ENCODE results near the gene CHI3L1. TPM values are rescaled to one million over a fixed set of nuclear protein-coding genes. Genes with fewer than 3 reads are reported as not detected.

Gene CHI3L1
- polyA plus RNA-seq, 1 of the 3 experiments (the other 2 are of a cell fraction): not detected

DNA sequence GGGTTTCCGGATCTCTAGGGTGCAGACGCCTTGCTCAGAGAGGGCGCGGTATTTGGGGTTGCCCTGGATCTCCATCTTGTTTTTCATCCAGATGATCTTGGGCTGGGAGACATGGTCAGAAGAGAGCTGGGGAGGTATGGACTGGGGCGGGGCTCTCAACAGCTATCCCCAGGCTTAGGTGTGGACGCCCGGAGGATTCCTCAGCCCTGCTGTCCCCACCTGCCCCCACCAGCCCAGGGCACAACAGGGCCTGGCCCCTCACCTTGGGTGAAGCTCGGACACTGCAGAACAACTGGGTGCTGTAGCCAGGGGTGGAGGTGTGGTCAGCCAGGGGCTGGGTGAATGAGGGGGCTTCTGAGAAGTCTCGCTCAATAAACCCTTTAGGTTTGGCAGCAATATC is 17.5 kb downstream of the CHI3L1 start:
- Histone ChIP-seq H3K79me2 (ENCODE audit: insufficient read depth) (no peaks in the 10 kb centered on the region), H3K4me3 (ENCODE audit: low read depth in 2 of 2, low read length in 1 of 2) (no peak overlapping the region), H3K9me3 (no peaks in the 10 kb centered on the region), H2AFZ (ENCODE audit: low read depth) (no peak overlapping the region), H3K4me2 (no peak overlapping the region), H3K36me3 (replicated peaks in 1 of 2; ENCODE audit: control insufficient read depth in 1 of 2, insufficient read depth in 2 of 2, low read length in 1 of 2) (no peaks in the 10 kb centered on the region), H3K27me3 (ENCODE audit: insufficient read depth) (no peaks in the 10 kb centered on the region), H3K4me1 (ENCODE audit: control insufficient read depth in 1 of 2, insufficient read depth in 2 of 2, low read depth in 1 of 2, low read length in 1 of 2) (peaks cover 0 to 4% of the 10 kb centered on the region in 2 experiments; a peak in 1 of 4 replicates), H3K9ac (no peak overlapping the region), H3K27ac (ENCODE audit: low read depth in 2 of 2, low read length in 1 of 2) (no peak overlapping the region), H4K20me1 (ENCODE audit: insufficient read depth) (no peaks in the 10 kb centered on the region), H3K9me2 (no peaks in the 10 kb centered on the region), H3F3A (replicated peaks; ENCODE audit: insufficient read depth) (no peaks in the 10 kb centered on the region)
- POLR2A ChIA-PET: no interaction called here
- CTCF ChIA-PET: interaction anchor here (1.2 to 2.6 kb wide), 6 partner anchors 10 to 130 kb away, joined by 3 to 12 read pairs (median 4); no protein-coding TSS in a partner anchor
- TF ChIP-seq FOXM1 (IDR thresholded peaks at IDR 0.05; ENCODE audit: low read depth) (no peak), MXI1 (IDR thresholded peaks at IDR 0.05; ENCODE audit: low read depth, low read length) (no peak), GATA2 (CRISPR knock-in tag; IDR thresholded peaks at IDR 0.05) (no peak), POLR2AphosphoS5 (IDR thresholded peaks at IDR 0.05; ENCODE audit: low read depth, low read length) (no peak), SIN3A (IDR thresholded peaks at IDR 0.05; ENCODE audit: borderline replicate concordance, low read depth, low read length) (no peak), SMC3 (IDR thresholded peaks at IDR 0.05; ENCODE audit: low read depth, low read length) (no peak)
- TF ChIP-seq, protein P1, sequence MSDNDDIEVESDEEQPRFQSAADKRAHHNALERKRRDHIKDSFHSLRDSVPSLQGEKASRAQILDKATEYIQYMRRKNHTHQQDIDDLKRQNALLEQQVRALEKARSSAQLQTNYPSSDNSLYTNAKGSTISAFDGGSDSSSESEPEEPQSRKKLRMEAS (IDR thresholded peaks at IDR 0.05; ENCODE audit: low read depth): no peak
- TF ChIP-seq, protein P2, sequence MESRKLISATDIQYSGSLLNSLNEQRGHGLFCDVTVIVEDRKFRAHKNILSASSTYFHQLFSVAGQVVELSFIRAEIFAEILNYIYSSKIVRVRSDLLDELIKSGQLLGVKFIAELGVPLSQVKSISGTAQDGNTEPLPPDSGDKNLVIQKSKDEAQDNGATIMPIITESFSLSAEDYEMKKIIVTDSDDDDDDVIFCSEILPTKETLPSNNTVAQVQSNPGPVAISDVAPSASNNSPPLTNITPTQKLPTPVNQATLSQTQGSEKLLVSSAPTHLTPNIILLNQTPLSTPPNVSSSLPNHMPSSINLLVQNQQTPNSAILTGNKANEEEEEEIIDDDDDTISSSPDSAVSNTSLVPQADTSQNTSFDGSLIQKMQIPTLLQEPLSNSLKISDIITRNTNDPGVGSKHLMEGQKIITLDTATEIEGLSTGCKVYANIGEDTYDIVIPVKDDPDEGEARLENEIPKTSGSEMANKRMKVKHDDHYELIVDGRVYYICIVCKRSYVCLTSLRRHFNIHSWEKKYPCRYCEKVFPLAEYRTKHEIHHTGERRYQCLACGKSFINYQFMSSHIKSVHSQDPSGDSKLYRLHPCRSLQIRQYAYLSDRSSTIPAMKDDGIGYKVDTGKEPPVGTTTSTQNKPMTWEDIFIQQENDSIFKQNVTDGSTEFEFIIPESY (IDR thresholded peaks at IDR 0.05; ENCODE audit: borderline replicate concordance, low read depth): no peak
- TF ChIP-seq, protein P3, sequence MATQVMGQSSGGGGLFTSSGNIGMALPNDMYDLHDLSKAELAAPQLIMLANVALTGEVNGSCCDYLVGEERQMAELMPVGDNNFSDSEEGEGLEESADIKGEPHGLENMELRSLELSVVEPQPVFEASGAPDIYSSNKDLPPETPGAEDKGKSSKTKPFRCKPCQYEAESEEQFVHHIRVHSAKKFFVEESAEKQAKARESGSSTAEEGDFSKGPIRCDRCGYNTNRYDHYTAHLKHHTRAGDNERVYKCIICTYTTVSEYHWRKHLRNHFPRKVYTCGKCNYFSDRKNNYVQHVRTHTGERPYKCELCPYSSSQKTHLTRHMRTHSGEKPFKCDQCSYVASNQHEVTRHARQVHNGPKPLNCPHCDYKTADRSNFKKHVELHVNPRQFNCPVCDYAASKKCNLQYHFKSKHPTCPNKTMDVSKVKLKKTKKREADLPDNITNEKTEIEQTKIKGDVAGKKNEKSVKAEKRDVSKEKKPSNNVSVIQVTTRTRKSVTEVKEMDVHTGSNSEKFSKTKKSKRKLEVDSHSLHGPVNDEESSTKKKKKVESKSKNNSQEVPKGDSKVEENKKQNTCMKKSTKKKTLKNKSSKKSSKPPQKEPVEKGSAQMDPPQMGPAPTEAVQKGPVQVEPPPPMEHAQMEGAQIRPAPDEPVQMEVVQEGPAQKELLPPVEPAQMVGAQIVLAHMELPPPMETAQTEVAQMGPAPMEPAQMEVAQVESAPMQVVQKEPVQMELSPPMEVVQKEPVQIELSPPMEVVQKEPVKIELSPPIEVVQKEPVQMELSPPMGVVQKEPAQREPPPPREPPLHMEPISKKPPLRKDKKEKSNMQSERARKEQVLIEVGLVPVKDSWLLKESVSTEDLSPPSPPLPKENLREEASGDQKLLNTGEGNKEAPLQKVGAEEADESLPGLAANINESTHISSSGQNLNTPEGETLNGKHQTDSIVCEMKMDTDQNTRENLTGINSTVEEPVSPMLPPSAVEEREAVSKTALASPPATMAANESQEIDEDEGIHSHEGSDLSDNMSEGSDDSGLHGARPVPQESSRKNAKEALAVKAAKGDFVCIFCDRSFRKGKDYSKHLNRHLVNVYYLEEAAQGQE (IDR thresholded peaks at IDR 0.05; ENCODE audit: low read depth, low read length): no peak
- DNase-seq: no peak
- WGBS (ENCODE audit: low lambda C conversion rate): 92% methylated on average over 5 of the region's 9 CpGs

DNA sequence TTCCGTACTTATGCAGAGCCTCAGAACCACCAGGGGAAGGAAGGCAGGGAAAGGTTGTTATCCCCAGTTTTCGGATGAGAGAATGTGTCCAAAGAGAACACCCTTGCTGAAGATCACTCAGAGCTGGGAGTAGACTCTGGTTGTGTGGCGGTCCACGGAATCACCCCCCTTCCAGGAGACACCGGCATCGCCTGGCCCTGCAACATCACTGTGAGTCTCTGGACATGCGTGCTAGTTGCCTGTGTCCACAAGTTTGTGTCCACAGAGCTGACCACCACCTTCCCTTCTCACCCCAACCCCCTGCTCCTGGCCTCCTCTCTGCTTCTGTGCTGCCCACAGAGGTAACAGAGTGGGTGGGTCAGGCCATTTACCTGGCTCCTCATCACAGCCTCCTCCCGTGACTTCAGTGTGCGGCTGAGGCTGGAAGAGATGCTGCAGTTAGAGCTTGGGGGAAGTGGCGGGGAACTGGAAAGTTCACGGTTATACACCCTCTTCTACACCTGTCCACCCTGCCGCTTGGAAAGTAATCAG is 18.2 kb downstream of the CHI3L1 start:
- no peaks in the 10 kb centered on the region for H4K20me1 ChIP-seq (ENCODE audit: insufficient read depth)
- H3K36me3 ChIP-seq (replicated peaks in 1 of 2; ENCODE audit: control insufficient read depth in 1 of 2, insufficient read depth in 2 of 2, low read length in 1 of 2): no peaks in the 10 kb centered on the region
- no peak for DNase-seq
- no peak overlapping the region for H3K4me3 ChIP-seq (ENCODE audit: low read depth in 2 of 2, low read length in 1 of 2)
- no peaks in the 10 kb centered on the region for H3K9me3 ChIP-seq
- no peaks in the 10 kb centered on the region for H3K4me1 ChIP-seq (ENCODE audit: control insufficient read depth in 1 of 2, insufficient read depth in 2 of 2, low read depth in 1 of 2, low read length in 1 of 2)
- no peak overlapping the region for H3K9ac ChIP-seq
- TF ChIP-seq, protein P1 (IDR thresholded peaks at IDR 0.05; ENCODE audit: low read depth): no peak
- no peak for TF ChIP-seq EP300 (IDR thresholded peaks at IDR 0.05; ENCODE audit: borderline replicate concordance in 1 of 2, low read depth in 1 of 2, low read length in 1 of 2)
- ChIA-PET CTCF (interaction anchor here (0.9 to 2.6 kb wide), 6 partner anchors 10 to 129 kb away, joined by 3 to 12 read pairs (median 4); no protein-coding TSS in a partner anchor), POLR2A (no interaction called here)
- H2AFZ ChIP-seq (ENCODE audit: low read depth): no peak overlapping the region
- H3K27me3 ChIP-seq (ENCODE audit: insufficient read depth): no peaks in the 10 kb centered on the region
- WGBS (ENCODE audit: low lambda C conversion rate): 89% methylated on average over 12 of the region's 12 CpGs
- H3K9me2 ChIP-seq: no peaks in the 10 kb centered on the region
- H3F3A ChIP-seq (replicated peaks; ENCODE audit: insufficient read depth): no peaks in the 10 kb centered on the region
- no peaks in the 10 kb centered on the region for H3K79me2 ChIP-seq (ENCODE audit: insufficient read depth)
- no peak overlapping the region for H3K27ac ChIP-seq (ENCODE audit: low read depth in 2 of 2, low read length in 1 of 2)
- H3K4me2 ChIP-seq: no peak overlapping the region

Data from SK-N-SH (cell line).